HG03045 (cell line): ENCODE data around the gene DNAAF2.
"Not testable (repeated sequence)": the region's sequence is repeated elsewhere in the genome, so short reads cannot be mapped to it uniquely, and the experiment has no call there.

Experiments used
- ATAC-seq: cut with Tn5 transposase; IDR thresholded peaks from one replicate; pipeline ENCODE4 v1.9.1; 2021; ENCODE audit warnings: mild to moderate bottlenecking, moderate library complexity; ENCODE audit not compliant: unreplicated experiment

Gene DNAAF2

GRCh38 chr14:49622022-49622607 lies 12.9 kb downstream of the DNAAF2 start:
- ATAC-seq, result no peak

- ATAC-seq, result peak; percentile 35
Measured at GRCh38 chr14:49621114-49621881, 13.7 kb downstream of the DNAAF2 start.

GRCh38 chr14:49620182-49621113 lies 14.6 kb downstream of the DNAAF2 start, which contains the start of the genes MGAT2 and RPL36AL:
MGAT2 (plus strand) TSS chr14:49620799; CDS start chr14:49621269, 470 bp downstream.
RPL36AL (minus strand) TSS chr14:49620626; CDS start chr14:49619104, 1,522 bp downstream.
- ATAC-seq, result peak; percentile 93

GRCh38 chr14:49619730-49620129 lies 15.3 kb downstream of the DNAAF2 start:
- no peak for ATAC-seq

DNA sequence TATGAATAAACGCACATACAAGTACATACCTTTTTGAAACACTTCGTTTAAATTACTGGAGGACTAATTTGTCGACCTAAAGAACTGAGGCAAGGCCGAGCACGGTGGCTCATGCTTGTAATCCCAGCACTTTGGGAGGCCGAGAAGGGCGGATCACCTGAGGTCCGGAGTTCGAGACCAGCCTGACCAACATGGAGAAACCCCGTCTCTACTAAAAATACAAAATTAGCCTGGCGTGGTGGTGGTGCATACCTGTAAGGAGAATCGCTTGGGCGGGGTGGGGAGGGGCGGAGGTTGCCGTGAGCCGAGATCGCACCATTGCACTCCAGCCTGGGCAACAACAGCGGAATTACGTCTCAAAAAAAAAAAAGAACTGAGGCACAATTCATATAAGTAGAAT lies 15.8 kb downstream of the DNAAF2 start:
- ATAC-seq, result not testable (repeated sequence)

- no peak for ATAC-seq
Measured at GRCh38 chr14:49617852-49618519, 17.1 kb downstream of the DNAAF2 start.

- no peak for ATAC-seq
Measured at GRCh38 chr14:49615776-49616175, 19.3 kb downstream of the DNAAF2 start.

GRCh38 chr14:49614196-49614595 lies 20.8 kb downstream of the DNAAF2 start:
- no peak for ATAC-seq

GRCh38 chr14:49612671-49613070 lies 22.4 kb downstream of the DNAAF2 start:
- no peak for ATAC-seq

DNA sequence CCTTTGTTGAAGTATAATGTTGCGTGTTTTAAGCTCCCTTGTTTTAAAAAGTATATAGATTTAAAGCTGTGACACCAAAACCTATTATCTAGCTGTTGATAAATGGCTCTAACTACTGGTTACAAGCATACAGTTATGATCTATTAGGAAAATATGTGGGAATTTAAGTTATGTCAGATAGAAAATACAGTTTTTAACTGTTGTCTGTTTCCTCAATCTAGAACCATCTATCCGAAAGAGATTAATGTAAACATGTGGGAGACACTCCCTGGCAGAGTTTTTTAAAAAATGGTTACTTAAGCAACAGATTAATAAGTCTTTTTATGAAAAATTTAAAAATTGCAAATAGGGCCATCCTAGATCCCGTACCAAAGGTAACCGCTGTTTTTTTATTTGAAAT lies 22.8 kb downstream of the DNAAF2 start:
- no peak for ATAC-seq

GRCh38 chr14:49607583-49607982 lies 27.5 kb downstream of the DNAAF2 start:
- ATAC-seq, result no peak

DNA sequence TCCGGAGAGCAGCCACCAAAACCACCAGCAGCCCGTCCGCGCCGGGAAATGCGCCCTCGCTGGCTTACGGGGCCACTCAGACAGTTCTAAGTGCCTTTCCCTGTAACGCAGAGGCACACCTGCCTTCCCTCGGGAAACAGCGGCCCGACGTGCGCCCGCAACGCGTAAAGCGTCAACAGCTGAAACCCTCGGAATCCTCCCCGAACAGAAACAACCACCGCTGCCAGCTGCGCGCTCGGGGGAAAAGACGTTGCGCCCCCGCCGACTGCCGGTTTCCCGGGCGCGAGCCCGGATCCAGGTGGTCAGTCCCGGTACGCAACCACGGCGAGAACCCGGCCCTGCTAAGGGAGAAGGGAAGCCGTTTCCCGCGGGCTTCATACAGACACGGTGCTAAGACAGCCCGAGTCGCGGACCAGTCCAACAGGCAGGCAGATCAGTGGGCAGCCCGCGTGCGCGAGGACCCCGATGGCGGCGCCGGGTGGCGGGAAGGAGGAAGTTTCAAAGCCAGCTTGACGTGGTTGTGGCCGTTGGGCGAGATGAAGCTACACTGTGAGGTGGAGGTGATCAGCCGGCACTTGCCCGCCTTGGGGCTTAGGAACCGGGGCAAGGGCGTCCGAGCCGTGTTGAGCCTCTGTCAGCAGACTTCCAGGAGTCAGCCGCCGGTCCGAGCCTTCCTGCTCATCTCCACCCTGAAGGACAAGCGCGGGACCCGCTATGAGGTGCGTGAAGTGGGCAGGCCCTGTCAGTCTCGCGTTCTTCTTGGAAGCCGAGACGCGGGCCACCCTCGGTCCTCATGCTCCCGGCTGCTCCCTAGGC lies 36.4 kb downstream of the DNAAF2 start, which contains the start of gene LRR1:
TSS of gene LRR1 (plus strand) at position 456 of the 816 bp plus-strand sequence. CDS start at position 537, 81 bp downstream.
- ATAC-seq, result peak; percentile 57

DNA sequence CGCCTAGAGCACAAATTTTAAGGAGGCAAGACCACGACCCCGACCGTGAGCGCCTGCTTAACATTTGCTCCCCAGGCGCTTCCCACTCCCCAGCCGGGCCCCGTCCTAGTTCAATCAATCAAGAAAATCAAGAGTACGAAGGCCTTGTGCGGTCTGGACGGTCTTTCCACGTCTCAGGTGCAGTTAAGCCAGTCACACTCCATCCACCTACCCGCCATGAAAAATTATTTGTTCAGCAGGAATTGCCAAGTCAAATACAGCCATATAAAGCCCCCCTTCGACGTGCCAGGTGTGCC lies 36.9 kb downstream of the DNAAF2 start:
- ATAC-seq, result no peak

DNA sequence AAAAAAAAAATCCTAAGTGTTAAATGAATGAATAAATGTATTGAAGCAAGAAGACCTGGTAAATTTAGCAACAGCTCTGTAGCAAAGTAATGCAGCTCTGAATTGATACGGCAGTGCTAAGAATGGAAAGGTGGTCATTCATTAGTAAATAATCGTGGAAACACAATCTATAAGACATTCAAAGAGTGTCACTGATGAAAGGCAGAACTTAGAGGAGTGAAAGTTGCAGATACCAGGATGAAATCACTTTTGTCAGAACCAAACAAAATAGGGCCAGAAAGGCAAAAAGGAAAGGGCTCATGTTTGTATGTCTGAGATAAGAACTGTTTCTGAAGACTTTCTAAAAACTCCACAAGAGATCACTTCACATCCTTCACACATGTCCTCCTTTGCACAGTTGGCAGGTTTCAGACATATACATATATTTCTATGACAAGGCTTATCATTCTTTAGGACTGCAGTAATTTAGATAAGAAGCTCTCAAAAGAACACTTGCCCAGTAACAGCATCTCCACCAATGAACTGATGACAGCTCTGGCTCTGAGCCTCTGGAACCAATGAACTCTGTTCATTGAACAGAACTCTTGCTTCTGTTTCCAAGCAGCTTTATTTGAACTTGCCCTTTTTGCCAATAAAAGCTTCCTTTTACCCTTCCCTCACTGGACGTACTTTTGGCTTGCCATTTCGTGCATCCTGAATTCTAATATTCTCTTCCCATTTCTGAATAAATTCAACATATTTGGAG lies 40.5 kb downstream of the DNAAF2 start:
- no peak for ATAC-seq

GRCh38 chr14:49593016-49593415 lies 42.0 kb downstream of the DNAAF2 start:
- no peak for ATAC-seq

DNA sequence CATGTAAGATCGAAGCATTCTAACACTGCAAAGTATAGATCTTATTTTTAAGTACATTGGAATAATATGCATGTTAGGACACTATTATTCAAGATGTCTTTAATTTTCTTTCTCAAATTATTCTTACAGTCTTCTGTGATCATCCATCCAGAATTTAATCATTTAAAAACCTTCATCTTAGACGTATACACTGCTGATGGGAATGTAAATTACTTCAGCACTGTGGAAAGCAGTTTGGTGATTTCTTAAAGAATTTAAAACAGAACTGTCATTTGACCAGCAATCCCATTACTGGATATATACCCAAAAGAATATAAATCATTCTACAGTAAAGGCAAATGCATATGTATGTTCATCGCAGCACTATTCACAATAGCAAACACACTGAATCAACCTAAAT lies 45.7 kb downstream of the DNAAF2 start:
- no peak for ATAC-seq

GRCh38 chr14:49586673-49587460 lies 48.2 kb downstream of the DNAAF2 start:
- peak; percentile 29 for ATAC-seq
